Stimulated activated CD4-positive, alpha-beta T cell treated with anti-CD3 and anti-CD28 coated beads, Interleukin-2, amount 100 ng/mL, for 48 hours (primary cell): ENCODE results near the gene PARP16.

Source experiments
- DNase-seq, 2 donors: peaks; one replicate each; pipeline ENCODE4 v3.0.0-alpha.2; 2020

Gene PARP16

DNA sequence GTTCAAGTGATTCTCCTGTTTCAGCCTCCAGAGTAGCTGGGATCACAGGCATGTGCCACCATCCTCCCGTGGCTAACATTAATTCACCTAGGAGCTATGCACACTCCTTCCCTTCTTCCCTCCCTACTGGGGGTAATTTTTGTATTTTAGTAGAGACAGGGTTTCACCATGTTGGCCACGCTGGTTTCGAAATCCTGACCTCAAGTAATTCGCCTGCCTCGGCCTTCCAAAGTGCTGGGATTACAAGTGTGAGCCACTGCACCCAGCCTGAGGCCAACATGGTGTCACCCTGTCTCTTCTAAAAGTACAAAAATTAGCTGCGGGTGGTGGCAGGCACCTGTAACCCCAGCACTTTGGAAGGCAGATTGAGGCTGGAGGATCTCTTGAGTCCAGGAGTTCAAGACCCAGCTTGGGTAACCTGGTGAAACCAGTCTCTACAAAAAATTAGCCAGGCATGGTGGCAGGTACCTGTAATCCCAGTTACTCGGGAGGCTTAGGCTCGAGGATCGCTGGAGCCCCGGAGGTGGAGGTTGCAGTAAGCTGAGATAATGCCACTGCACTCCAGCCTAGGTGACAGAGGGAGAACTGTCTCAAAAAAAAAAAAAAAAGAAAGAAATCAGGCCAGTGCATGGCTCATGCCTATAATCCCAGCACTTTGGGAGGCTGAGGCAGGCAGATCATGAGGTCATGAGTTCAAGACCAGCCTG is 23.9 kb upstream of the PARP16 start:
- no peak for DNase-seq

GRCh38 chr15:65309882-65310418 is 23.3 kb upstream of the PARP16 start:
- DNase-seq = no peak

- no peak for DNase-seq
Observed at GRCh38 chr15:65307978-65308377, 21.3 kb upstream of the PARP16 start.

GRCh38 chr15:65306551-65306950 is 19.9 kb upstream of the PARP16 start:
- DNase-seq = no peak

GRCh38 chr15:65305776-65306175 is 19.1 kb upstream of the PARP16 start:
- no peak for DNase-seq

DNA sequence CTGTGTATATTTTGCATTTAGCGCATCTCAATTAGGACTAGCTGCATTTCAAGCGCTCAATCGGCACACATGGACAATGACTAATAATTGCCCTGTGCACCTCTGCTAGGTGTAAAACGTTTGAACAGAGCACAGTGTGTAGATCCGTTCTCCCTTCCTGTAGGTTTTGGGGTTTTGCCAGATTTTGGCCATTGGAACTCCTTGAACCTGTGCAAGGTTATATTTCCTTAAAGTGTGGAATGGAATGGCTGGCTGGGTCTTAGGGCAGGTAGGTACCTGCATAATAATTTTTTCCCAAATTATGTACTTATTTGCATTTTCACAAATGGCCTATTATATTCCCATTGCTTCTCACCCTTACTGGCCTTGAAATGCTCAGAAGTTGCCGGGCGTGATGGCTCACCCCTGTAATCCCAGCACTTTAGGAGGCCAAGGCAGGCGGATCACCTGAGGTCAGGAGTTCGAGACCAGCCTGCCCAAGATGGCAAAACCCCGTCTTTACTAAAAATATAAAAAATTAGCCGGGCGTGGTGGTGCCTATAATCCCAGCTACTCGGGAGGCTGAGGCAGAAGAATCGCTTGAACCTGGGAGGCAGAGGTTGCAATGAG is 18.6 kb upstream of the PARP16 start:
- no peak for DNase-seq

- peak; percentile 78 to 84 for DNase-seq
Observed at GRCh38 chr15:65304381-65305149, 17.9 kb upstream of the PARP16 start, which contains the start of gene RNU5B-1. RNU5B-1 (plus strand) TSS chr15:65304677.

DNA sequence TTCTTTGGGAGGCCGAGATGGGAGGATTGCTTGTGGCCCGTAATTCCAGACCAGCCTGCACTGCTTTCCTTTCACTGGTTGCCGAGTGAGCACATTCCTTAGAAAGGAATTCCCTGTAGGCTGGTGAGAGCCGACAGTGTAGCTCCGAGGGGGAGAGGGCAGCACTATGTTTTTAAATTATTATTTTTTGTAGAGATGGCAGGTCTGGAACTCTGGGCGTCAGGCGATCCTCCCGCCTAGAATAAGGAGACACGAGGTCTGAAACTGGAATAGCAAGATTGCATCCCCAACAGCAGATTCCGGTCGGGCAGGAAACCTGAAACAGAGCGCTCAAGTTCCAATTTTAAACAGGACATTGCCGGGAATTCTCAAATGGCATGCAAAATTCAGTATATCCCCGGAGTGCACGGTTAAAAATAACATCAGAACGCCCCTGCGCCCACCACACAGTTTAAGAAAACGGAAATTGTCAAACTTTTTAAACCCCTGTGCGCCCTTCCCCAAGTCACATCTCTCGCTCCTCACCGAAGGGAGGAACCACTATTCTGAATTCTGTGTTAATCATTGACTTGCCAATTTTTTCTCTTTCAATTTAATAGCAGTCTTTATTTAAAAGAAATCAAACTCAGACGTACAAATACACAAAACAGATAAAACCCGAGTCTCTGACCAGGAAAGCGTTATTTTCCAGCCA is 17.2 kb upstream of the PARP16 start:
- DNase-seq = peak in 1 of 2 donors; percentile 18

- DNase-seq = no peak
Observed at GRCh38 chr15:65302061-65302460, 15.4 kb upstream of the PARP16 start.

DNA sequence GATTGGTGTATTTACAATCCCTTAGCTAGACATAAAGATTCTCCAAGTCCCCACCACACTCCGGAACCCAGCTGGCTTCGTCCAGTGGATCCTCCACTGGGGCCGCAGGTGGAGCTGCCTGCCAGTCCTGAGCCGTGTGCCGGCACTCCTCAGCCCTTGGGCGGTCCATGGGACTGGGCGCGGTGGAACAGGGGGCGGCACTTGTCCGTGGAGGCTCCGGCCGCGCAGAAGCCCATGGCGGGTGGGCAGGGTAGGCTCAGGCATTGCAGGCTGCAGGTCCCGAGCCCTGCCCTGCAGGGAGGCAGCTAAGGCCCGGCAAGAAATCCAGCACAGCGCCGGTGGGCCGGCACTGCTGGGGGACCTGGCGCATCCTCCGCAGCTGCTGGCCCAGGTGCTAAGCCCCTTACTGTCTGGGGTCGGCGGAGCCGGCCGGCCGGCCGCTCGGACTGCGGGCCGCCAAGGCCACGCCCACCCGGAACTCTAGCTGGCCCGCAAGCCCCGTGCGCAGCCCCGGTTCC is 14.3 kb upstream of the PARP16 start:
- no peak for DNase-seq

DNA sequence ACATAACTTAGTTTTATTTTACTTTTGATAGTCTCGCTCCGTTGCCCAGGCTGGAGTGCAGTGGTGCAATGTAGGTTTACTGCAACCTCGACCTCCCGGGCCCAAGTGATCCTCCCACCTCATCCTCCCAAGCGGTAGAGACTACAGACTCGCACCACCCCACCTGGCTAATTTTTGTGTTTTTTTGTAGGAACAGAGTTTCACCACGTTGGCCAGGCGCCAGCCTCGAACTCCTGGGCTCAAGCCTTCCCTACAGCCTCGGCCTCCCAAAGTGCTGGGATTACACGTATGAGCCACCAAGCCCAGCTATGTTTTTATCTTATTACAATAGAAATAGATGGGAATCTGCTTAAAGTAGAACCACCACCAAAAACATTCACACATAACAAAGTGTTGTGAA is 12.0 kb upstream of the PARP16 start:
- no peak for DNase-seq

- no peak for DNase-seq
Observed at GRCh38 chr15:65292938-65293518, 6.3 kb upstream of the PARP16 start.

DNA sequence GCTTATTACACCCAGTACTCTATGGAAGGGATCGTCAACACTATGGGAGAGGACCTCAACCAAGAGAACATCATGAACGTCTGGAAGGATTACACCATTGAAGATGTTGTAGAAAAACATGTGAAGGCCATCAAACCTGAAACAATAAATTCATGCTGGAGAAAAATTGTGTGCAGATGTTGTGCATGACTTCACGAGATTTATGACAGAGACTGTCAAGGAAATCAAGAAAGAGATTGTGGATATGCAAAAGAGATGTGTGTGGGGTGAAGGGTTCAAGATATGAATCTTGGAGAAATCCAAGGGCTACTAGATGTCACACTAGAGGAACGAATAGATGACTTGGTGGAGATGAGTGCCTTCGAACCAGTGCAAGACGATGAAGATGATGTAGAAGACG is 3.5 kb upstream of the PARP16 start:
- no peak for DNase-seq

GRCh38 chr15:65289261-65289854 is 2.7 kb upstream of the PARP16 start:
- DNase-seq = no peak

- DNase-seq = no peak
Observed at GRCh38 chr15:65287520-65287855, 805 bp upstream of the PARP16 start.

DNA sequence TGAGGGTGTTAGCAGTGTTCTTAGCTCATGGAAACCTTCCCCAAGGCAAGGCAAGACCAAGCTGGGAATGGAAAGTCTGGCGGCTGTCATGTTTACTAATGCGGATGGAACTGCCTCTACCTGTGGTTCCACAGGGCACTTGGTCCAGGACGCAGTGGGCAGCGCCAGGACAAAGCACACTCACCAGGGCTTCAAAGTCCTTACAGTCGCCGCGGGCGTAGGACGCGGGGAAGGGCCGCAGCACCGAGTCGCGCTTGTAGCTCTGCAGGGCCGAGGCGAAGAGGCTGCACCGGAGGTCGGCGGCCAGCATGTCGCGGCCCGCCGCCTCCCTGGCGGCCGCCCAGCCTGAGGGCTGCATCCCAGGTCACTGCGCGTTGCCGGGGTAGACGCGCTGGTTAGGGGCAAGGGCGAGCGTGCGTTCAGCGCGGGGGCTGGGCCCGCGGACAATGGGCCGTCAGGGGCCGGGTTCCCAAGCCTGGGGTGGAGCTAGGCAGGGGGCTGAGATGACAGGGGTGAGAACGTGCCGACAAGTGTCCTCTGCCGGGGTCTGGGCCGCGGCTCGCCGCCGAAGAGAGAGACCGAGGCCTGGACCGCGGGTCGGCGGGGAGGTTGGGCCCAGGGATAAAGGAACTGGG is 497 bp downstream of the PARP16 start:
- DNase-seq = peak in 1 of 2 donors; percentile 21

DNA sequence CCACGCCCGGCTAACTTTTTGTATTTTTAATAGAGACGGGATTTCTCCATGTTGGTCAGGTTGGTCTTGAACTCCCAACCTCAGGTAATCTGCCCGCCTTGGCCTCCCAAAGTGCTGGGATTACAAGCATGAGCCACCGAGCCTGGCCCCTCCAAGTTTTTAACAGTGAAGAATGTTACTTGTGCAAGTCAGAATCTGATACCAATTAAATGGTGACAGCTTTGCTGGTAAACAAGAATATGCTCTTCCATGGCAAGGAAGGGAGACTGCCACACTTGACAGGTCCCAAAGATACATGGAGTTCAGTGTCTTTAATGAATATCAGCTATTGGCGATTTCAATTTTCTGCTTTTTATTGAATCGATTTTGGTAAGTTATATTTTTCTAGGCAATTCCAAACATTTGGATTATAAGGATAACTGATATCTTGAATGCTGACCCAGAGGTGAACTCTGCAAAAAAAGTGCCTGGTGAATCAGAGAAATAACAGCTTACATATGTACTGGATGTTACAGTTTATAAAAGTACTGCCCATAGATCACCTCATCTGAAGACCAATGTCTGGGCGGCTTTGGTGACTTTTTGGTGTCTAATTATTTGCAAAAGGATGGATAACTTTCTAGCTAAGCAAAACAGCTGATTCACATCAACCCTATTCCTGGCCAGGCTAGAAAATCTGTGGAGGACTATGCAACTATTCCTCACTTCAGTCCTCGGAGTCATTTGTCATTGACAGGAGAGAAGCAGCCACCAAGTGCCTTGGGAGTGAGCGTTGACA is 1.2 kb downstream of the PARP16 start:
- DNase-seq = no peak

- DNase-seq = no peak
Observed at GRCh38 chr15:65278480-65278879, 8.2 kb downstream of the PARP16 start.

- no peak for DNase-seq
Observed at GRCh38 chr15:65277015-65277414, 9.7 kb downstream of the PARP16 start.

DNA sequence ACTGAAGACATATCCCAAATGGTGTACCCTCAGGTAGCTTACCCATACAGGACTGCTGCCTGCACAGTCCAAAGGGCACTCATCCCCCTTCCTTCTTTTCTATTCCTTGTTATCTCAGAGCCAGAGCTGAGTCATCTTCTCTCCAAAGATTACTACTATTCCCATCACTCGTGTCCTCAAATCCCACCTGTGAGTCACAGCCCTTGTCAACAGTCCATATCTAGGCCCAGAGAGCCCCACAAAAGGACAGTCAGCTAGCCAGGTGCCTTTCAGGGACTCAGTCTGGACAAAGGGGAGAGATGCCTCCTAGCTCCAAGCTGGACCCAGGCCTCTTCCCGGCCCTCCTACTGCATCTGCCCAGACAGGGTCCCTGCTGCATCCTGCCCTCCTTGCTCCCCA is 11.0 kb downstream of the PARP16 start:
- DNase-seq = no peak
